GM19455 (cell line): ENCODE measurements around the gene FBXW9.
"Not testable (repeated sequence)": the region's sequence is repeated elsewhere in the genome, so short reads cannot be mapped to it uniquely, and the experiment has no call there.

ENCODE experiments used
- ATAC-seq: cut with Tn5 transposase; IDR thresholded peaks from one replicate; pipeline ENCODE4 v1.9.1; 2021; ENCODE audit not compliant: unreplicated experiment

FBXW9 gene

DNA sequence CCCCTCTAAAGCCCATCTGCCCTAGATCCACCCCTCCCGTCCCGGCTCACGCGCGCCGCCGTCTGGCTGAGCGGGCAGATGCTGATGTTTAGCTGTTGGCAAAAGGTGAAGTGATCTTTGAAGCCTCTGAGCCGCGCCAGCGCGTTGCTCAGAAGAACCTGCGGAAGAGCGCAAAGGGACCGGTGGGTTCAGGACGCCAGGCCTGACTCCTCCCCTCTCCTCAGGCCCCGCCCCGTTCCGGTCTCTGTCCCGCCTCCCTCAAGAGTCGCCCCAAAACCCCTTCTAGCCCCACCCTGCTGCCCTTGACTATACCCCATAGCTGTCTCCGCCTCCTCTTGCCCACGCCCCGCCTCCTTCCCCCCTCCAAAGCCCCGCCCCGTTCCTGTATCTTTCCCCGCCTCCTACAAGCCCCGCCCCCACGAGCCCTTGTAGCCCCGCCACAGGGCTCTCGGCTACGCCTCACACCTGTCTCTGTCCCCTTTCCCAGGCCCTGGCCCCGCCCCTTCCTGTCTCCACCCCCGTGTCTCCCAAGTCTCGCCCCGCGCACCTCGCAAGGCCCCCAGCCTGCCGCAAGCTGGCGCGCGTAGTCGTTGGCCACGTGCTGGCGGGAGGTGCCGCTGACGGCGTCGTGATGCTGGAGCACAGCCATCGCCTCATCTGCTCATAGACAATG is 39.4 kb downstream of the FBXW9 start:
- no peak for ATAC-seq

- no peak for ATAC-seq
These were observed 40.9 kb downstream of the FBXW9 start for GRCh38 chr19:12655546-12655945.

DNA sequence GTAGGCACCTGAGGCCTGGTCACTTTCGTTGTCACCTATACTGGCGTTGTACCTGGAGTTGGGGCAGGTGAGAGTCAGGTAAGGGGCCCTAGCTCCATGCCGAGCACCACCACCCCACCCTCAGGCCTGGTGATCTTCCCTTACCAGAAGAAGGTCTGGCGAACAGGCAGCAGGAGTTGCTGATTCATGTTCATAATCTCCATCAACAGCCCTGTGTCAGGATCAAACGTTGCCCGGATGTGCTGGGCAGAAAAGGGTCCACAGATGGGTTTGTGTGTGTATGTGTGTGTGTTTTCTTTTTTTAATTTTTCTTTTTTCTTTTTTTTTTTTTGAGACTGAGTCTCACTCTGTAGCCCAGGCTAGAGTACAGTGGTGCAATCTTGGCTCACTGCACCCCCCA is 44.2 kb downstream of the FBXW9 start:
- ATAC-seq = no peak

- no peak for ATAC-seq
These were observed 46.5 kb downstream of the FBXW9 start for GRCh38 chr19:12649941-12650340.

DNA sequence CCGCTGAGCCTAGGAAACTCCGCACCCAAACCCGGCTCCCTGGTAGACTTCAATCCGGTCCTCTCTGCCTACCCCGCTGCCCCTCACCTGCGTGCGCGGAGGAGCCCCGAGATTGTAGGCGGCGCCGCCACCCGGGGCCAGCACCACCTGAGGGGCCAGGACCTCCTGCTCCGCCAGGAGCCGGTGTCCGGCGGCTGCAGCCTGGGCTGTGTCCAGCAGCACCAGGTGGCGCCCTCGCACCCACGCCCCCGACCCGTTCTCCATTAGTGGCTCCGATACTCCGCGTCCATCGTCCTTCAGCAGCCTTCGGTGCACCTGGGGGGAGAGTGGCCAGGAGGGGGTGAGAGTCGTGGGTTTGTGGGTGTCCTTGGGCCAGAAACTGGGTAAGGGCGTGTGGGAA is 48.3 kb downstream of the FBXW9 start:
- ATAC-seq = no peak

DNA sequence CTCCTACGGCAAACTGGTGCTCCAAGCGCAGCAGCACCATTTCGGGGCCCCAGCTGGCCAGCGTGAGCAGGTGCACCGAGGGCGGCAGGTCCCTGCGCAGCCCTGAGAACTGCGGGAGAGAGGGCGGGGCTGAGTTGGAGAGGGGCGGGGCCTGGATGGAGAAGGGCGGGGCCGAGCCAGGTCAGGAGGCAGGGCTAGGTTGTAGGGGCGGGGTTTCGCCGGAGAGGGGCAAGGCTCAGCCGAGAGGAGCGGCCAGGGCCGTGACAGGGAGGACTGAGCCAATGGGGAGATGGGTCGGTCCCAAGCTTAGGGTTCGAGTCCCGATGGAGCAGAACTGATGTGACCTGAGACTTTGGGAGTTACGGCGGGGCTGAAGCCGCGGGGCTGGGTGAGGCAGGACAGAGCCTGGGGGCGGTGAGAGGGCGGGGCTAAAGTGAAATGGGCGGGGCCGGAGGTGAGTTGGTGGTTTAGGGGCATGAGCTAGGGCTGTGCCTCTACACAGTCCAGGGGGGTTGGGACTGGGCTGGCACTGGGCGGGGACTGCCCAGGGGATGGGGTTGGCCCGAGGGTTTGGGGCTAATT is 48.9 kb downstream of the FBXW9 start:
- no peak for ATAC-seq

DNA sequence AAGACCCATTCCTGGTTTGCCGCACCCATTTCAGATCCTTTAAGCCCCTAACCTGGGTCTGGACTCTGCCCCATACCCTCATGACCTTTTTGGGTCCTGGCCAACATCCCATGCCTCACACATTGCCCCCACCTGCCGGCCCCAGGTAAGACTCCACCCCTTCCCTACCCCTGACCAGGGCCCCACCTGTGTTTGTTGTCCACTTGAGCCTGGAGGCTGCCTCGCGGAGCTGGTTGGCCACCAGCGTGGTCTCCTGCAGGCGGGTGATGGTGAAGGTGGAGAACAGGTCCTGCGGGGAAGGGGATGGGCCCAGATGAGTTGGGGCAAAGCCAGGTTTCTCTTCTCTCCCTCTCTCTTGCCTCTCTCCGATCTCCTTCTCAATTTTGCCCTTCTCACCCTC is 49.4 kb downstream of the FBXW9 start:
- no peak for ATAC-seq

DNA sequence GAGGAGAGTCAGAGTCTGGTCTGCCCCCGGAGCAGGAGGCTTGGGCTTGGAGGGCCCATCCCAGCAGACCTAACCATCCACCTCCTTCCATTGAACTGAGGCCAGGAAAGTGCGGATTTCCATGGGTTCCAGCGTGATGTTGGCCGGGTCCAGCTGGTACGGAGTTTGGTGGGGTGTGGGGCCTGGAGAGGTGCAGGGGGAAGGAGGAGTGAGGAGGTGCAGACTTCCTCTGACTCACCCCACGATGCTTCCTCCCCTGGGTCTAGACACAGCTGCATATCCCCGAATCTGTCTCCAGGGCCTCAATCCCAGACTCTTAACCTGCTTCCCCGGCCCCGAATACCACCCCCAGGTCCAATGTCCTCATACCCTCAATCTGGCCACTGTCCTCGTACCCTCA is 49.9 kb downstream of the FBXW9 start:
- no peak for ATAC-seq

GRCh38 chr19:12643716-12644115 is 52.7 kb downstream of the FBXW9 start:
- ATAC-seq = not testable (repeated sequence)

DNA sequence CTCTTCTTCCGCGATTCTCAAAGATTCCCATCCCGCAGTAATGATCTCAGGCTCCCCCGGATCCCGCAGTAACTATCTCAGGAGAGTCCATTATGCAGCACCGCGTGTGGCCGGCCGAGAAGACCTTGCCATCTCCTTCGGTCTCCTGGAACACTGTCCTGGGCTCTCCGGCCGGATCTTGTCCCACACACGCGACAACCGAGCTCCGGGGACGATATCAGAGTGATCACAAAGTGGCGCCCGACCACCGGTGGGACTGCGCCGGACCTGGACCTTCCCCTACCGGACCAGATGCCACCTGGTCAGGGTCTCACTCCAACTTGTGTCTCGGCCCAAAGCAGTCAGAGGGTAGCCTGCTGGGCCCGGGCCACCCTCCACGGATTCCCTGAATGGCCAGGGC is 53.9 kb downstream of the FBXW9 start:
- no peak for ATAC-seq

DNA sequence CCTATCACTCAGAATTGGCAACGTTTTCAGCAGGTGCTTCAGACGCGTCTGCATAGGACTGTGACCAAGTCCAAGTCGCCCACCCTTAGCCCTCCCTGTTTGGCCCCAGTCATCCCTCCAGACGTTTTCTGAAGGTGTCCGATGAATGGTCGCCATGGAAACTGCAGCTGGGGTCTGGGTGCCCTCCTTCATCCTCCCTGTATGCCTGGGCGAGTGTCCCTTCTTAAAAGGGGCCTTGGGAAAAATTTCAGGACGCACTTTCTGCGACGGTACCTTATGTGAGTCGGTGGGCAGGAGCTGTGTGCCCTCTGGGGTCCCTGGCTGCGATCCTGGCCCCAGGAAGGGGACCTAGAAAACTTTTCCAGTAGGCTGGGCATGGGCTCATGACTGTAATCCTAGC is 55.0 kb downstream of the FBXW9 start:
- no peak for ATAC-seq

GRCh38 chr19:12639901-12640613 is 56.4 kb downstream of the FBXW9 start:
- ATAC-seq = no peak
